HL-60 (cell line): ENCODE data around the gene MCF2L2.
"Not testable (repeated sequence)": the region's sequence is repeated elsewhere in the genome, so short reads cannot be mapped to it uniquely, and the experiment has no call there.

Experiments used
- DNase-seq, 2 experiments: peaks; one replicate each; pipeline ENCODE4 v3.0.0-alpha.2; 2010 to 2020; ENCODE audit warnings: low read depth in 1 of 2, low spot score in 1 of 2
- H3K27ac ChIP-seq: fragments of 250-450 bp; sonication (Bioruptor Pico); replicated peaks from 2 replicates; pipeline ENCODE4 v1.5.1; 2020; ENCODE audit warnings: mild to moderate bottlenecking, moderate library complexity
- H3K27me3 ChIP-seq: fragments of 250-450 bp; sonication (Bioruptor Pico); 2 replicates; pipeline ENCODE4 v1.5.1; 2021; ENCODE audit warnings: mild to moderate bottlenecking, moderate library complexity; ENCODE audit not compliant: insufficient read depth, poor library complexity, severe bottlenecking
- H3K4me3 ChIP-seq: replicated peaks from 2 replicates; pipeline ENCODE4 v1.5.1; 2011; ENCODE audit warnings: mild to moderate bottlenecking, control low read depth, low read length; ENCODE audit not compliant: insufficient read depth
- GABPA ChIP-seq: IDR thresholded peaks from 2 replicates; pipeline ENCODE4 v1.6.1; 2012; ENCODE audit warnings: low read depth
- POLR2AphosphoS5 ChIP-seq: IDR thresholded peaks from 2 replicates; pipeline ENCODE4 v1.6.1; 2012; ENCODE audit warnings: low read depth
- SPI1 ChIP-seq: IDR thresholded peaks from 2 replicates; pipeline ENCODE4 v1.6.1; 2012; ENCODE audit warnings: low read depth, mild to moderate bottlenecking, borderline replicate concordance
- TF ChIP-seq, protein P1 (sequence below): IDR thresholded peaks from 2 replicates; pipeline ENCODE4 v1.6.1; 2012; ENCODE audit warnings: low read depth; ENCODE audit not compliant: insufficient replicate concordance
- TF ChIP-seq, protein P2 (sequence below): IDR thresholded peaks from one replicate; pipeline ENCODE4 v1.5.1; 2011; ENCODE audit warnings: low read length, control low read depth, inconsistent platforms; ENCODE audit not compliant: insufficient read depth

The MCF2L2 gene

DNA sequence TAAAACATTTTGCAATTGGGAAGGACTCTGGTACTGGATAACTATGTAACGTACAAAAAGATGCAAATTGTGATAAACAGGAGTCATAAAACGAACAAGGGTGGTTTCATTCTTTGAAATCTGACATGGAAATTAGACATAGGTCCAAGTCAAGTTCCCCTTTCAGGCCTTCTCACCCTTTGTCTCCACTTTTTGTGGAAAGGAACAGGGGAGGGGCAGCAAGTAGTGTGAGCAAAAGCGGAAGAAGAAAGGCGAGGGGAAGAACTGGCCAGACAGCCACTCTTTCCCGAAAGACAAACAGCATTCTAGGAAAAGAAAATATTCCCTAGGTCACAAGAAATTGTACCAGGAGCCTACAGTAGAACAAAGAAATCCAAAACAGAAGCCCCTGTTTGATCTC, 52.6 kb downstream of the MCF2L2 start:
- DNase-seq, result peak; percentile 48 to 86
- Histone ChIP-seq H3K27ac (peak overlapping the region; percentile 51), H3K27me3 (no peaks in the 10 kb centered on the region), H3K4me3 (no peak overlapping the region)
- TF ChIP-seq, protein P1, sequence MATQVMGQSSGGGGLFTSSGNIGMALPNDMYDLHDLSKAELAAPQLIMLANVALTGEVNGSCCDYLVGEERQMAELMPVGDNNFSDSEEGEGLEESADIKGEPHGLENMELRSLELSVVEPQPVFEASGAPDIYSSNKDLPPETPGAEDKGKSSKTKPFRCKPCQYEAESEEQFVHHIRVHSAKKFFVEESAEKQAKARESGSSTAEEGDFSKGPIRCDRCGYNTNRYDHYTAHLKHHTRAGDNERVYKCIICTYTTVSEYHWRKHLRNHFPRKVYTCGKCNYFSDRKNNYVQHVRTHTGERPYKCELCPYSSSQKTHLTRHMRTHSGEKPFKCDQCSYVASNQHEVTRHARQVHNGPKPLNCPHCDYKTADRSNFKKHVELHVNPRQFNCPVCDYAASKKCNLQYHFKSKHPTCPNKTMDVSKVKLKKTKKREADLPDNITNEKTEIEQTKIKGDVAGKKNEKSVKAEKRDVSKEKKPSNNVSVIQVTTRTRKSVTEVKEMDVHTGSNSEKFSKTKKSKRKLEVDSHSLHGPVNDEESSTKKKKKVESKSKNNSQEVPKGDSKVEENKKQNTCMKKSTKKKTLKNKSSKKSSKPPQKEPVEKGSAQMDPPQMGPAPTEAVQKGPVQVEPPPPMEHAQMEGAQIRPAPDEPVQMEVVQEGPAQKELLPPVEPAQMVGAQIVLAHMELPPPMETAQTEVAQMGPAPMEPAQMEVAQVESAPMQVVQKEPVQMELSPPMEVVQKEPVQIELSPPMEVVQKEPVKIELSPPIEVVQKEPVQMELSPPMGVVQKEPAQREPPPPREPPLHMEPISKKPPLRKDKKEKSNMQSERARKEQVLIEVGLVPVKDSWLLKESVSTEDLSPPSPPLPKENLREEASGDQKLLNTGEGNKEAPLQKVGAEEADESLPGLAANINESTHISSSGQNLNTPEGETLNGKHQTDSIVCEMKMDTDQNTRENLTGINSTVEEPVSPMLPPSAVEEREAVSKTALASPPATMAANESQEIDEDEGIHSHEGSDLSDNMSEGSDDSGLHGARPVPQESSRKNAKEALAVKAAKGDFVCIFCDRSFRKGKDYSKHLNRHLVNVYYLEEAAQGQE, result no peak
- no peak for TF ChIP-seq GABPA
- peak; percentile 37; the same call in 1 of the 2 replicates for TF ChIP-seq POLR2AphosphoS5
- peak; percentile 83; the same call in 1 of the 2 replicates for TF ChIP-seq SPI1
- TF ChIP-seq, protein P2, sequence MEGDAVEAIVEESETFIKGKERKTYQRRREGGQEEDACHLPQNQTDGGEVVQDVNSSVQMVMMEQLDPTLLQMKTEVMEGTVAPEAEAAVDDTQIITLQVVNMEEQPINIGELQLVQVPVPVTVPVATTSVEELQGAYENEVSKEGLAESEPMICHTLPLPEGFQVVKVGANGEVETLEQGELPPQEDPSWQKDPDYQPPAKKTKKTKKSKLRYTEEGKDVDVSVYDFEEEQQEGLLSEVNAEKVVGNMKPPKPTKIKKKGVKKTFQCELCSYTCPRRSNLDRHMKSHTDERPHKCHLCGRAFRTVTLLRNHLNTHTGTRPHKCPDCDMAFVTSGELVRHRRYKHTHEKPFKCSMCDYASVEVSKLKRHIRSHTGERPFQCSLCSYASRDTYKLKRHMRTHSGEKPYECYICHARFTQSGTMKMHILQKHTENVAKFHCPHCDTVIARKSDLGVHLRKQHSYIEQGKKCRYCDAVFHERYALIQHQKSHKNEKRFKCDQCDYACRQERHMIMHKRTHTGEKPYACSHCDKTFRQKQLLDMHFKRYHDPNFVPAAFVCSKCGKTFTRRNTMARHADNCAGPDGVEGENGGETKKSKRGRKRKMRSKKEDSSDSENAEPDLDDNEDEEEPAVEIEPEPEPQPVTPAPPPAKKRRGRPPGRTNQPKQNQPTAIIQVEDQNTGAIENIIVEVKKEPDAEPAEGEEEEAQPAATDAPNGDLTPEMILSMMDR, result no peak

DNA sequence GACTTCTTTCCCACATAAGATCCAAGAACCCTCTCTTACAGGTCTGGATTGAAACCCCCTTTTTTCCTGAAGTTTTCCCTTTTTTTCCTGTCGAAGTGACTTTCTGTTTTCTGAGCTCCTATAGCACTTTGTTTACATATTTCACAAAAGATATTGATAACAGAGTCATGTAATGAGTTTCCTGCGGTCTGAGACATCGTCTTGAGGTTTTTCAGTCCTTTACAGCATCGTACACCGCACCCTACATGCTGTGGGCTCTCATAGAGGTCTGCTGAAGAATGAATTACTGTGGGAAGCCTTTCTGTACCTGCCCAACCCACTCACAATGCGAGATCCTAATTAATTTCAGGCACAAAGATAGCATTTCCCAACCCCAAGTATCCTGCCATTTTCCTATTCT, 53.1 kb downstream of the MCF2L2 start:
- no peaks in the 10 kb centered on the region for H3K27me3 ChIP-seq
- H3K4me3 ChIP-seq, result no peak overlapping the region
- H3K27ac ChIP-seq, result peak overlapping the region; percentile 51
- no peak for TF ChIP-seq SPI1
- no peak for DNase-seq

DNA sequence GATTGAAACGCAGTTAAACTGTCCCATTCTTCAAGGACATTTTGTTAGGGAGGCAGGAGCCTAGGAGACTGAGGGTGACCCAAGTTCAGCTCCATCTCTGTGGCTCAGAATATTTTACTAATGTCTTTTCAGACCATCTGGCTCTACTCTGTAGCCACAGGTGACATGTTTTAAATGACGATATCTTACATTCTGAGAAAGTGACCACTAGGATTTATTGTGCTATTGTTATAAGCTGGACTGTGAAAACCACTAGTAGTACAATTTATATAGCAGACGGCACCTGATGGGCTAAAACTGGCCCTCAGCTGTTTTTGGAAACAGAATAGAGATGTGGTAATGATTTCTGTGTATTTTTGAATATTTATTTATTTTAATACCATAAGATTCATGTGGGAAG, 55.5 kb downstream of the MCF2L2 start:
- no peak overlapping the region for H3K4me3 ChIP-seq
- TF ChIP-seq POLR2AphosphoS5 (no peak), GABPA (no peak), SPI1 (no peak)
- TF ChIP-seq, protein P1, result no peak
- TF ChIP-seq, protein P2, result no peak
- no peak overlapping the region for H3K27ac ChIP-seq
- no peaks in the 10 kb centered on the region for H3K27me3 ChIP-seq
- DNase-seq, result no peak

DNA sequence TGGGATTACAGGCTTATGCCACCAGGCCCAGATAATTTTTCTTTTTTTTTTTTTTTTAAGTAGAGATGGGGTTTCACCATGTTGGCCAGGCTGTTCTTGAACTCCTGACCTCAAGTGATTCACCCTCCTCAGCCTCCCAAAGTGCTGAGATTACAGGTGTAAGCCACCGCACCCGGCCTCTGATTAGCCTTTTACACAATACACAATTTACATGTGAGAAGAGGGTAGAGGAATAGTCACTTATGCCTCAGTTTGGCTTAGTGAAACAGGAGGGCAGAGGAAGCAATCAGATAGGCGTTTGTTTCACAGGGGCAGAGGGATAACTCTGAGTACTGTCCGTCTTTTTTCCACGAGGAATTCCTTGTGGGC, 56.8 kb downstream of the MCF2L2 start:
- not testable (repeated sequence) for H3K4me3 ChIP-seq, H3K27ac ChIP-seq, DNase-seq, H3K27me3 ChIP-seq

DNA sequence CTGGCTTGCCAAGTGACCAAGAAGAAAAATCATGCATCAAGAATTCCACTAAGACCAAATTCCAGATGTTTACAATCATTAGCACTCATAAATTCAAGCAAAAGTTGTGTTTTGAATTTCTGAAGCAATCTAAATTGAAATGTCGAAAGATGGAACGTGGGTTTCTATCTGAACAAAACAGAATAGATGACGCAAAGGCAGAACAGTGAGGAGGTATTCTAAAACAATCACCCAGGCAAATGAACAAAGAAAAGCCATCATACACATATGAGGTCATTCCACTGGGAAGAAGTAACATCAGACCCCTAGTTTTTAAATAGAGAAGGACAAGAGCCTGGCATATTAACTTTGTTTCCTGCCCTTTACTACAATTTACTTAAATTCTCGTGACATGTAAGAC, 58.0 kb downstream of the MCF2L2 start:
- H3K4me3 ChIP-seq, result no peak overlapping the region
- no peak for DNase-seq
- H3K27ac ChIP-seq, result 0 out of 2 replicates have a peak overlapping the region, but pooled peaks have one; percentile 1
- H3K27me3 ChIP-seq, result no peaks in the 10 kb centered on the region
- no peak for TF ChIP-seq GABPA

DNA sequence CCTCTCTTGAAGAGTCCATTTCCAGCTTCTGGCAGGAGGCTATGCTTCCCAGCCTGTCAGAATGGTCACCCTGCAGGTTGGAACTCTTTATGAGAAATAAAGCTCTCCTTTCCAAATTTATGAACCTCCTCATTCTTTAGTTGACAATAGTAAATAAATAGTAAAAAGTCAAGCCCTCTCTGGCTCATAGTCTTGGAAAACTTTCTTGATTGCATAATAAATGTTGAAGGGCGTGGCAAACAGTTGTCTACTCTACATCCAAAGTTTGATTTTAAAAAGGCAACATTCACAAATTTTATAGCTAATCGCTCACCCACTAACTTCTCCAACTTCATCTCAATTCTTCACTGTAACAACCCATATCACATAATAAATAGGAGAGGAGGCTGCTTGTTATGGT, 58.8 kb downstream of the MCF2L2 start:
- Histone ChIP-seq H3K27me3 (no peaks in the 10 kb centered on the region), H3K4me3 (no peak overlapping the region), H3K27ac (peak overlapping the region; percentile 66)
- no peak for DNase-seq
- no peak for TF ChIP-seq POLR2AphosphoS5
